ENCODE measurements around the gene KCNQ1. TPM values are rescaled to one million over a fixed set of nuclear protein-coding genes. Genes with fewer than 3 reads are reported as not detected.

Gene KCNQ1
- total RNA-seq, 3 donors from 2014 or later = 3.6 to 6.2 (median 5.1) TPM

- DNase-seq (ENCODE audit: low spot score in 2 of 2) = peak; percentile 90 to 95
- H3K4me1 ChIP-seq = peaks cover 8 to 20% of the 10 kb centered on the region in 2 donors
- TF ChIP-seq CTCF (IDR thresholded peaks at IDR 0.05) = peak; percentile 93 to 97 (median 97)
- peak in 2 of 3 donors; percentile 63 to 66 for TF ChIP-seq POLR2AphosphoS5 (IDR thresholded peaks at IDR 0.05)
- no peak for TF ChIP-seq POLR2A (IDR thresholded peaks at IDR 0.05)
- H3K9me3 ChIP-seq = no peaks in the 10 kb centered on the region
- no peaks in the 10 kb centered on the region for H3K36me3 ChIP-seq
- H3K27ac ChIP-seq = peak overlapping the region in 1 of 2 donors; percentile 92
- intact Hi-C loops (cut with DNase I; ENCODE audit: low total_unique reads) = loop anchor here (2.0 to 10.0 kb wide), 2 partner anchors 184 to 358 kb away; no protein-coding TSS in a partner anchor
- H3K4me3 ChIP-seq = no peak overlapping the region
- H3K27me3 ChIP-seq = no peaks in the 10 kb centered on the region
Measured at GRCh38 chr11:2888266-2888968, 443.6 kb downstream of the KCNQ1 start.

- Histone ChIP-seq H3K27ac (peak overlapping the region in 1 of 2 donors; percentile 21), H3K36me3 (no peaks in the 10 kb centered on the region), H3K4me1 (peaks cover 8 to 20% of the 10 kb centered on the region in 2 donors), H3K9me3 (no peaks in the 10 kb centered on the region), H3K4me3 (no peak overlapping the region), H3K27me3 (no peaks in the 10 kb centered on the region)
- intact Hi-C loops (cut with DNase I; ENCODE audit: low total_unique reads) = loop anchor here (2.0 to 10.0 kb wide), 3 partner anchors 185 to 457 kb away; no protein-coding TSS in a partner anchor
- no peak for DNase-seq (ENCODE audit: low spot score in 2 of 2)
- TF ChIP-seq CTCF (IDR thresholded peaks at IDR 0.05) = no peak
- TF ChIP-seq POLR2A (IDR thresholded peaks at IDR 0.05) = no peak
- TF ChIP-seq POLR2AphosphoS5 (IDR thresholded peaks at IDR 0.05) = no peak
Measured at GRCh38 chr11:2889362-2890273, 444.8 kb downstream of the KCNQ1 start.

GRCh38 chr11:2890466-2891294, 445.9 kb downstream of the KCNQ1 start:
- no peaks in the 10 kb centered on the region for H3K36me3 ChIP-seq
- H3K4me3 ChIP-seq = peak overlapping the region in 2 of 3 donors; percentile 7 to 34
- DNase-seq (ENCODE audit: low spot score in 2 of 2) = peak; percentile 77 to 80
- peaks cover 8 to 20% of the 10 kb centered on the region in 2 donors for H3K4me1 ChIP-seq
- H3K27me3 ChIP-seq = no peaks in the 10 kb centered on the region
- peak overlapping the region; percentile 21 to 54 for H3K27ac ChIP-seq
- H3K9me3 ChIP-seq = no peaks in the 10 kb centered on the region
- no peak for TF ChIP-seq POLR2AphosphoS5 (IDR thresholded peaks at IDR 0.05)
- no peak for TF ChIP-seq CTCF (IDR thresholded peaks at IDR 0.05)
- TF ChIP-seq POLR2A (IDR thresholded peaks at IDR 0.05) = no peak
- intact Hi-C loops (cut with DNase I; ENCODE audit: low total_unique reads) = loop anchor here (5.0 kb wide), 1 partner anchor 458 kb away; no protein-coding TSS in a partner anchor

- no peaks in the 10 kb centered on the region for H3K27me3 ChIP-seq
- peak overlapping the region; percentile 36 to 76 (median 50) for H3K4me3 ChIP-seq
- TF ChIP-seq POLR2A (IDR thresholded peaks at IDR 0.05) (no peak), POLR2AphosphoS5 (IDR thresholded peaks at IDR 0.05) (no peak), CTCF (IDR thresholded peaks at IDR 0.05) (no peak)
- peak overlapping the region; percentile 54 to 87 for H3K27ac ChIP-seq
- no peak for DNase-seq (ENCODE audit: low spot score in 2 of 2)
- peaks cover 8 to 20% of the 10 kb centered on the region in 2 donors for H3K4me1 ChIP-seq
- H3K36me3 ChIP-seq = no peaks in the 10 kb centered on the region
- no peaks in the 10 kb centered on the region for H3K9me3 ChIP-seq
- intact Hi-C loops (cut with DNase I; ENCODE audit: low total_unique reads) = loop anchor here (5.0 kb wide), 1 partner anchor 459 kb away; no protein-coding TSS in a partner anchor
Measured at GRCh38 chr11:2891326-2892214, 446.8 kb downstream of the KCNQ1 start.
